Adipose tissue (tissue), 3 donors: Measurements from ENCODE around the gene FCGR2B. TPM values are rescaled to one million over a fixed set of nuclear protein-coding genes. Genes with fewer than 3 reads are reported as not detected.
"Not testable (repeated sequence)": the region's sequence is repeated elsewhere in the genome, so short reads cannot be mapped to it uniquely, and the experiment has no call there.

Experiments
- H3K27ac ChIP-seq: one replicate; pipeline ENCODE4 v1.5.1; 2013; ENCODE audit warnings: low read depth, low read length
- WGBS, 3 donors: extraction: QIAGEN DNeasy Blood & Tissue Kit; methylation state at CpG; one replicate each; pipeline ENCODE4 v1.1.7; 2013; 5-methylcytosine and 5-hydroxymethylcytosine counted together
- polyA plus RNA-seq, 3 donors: library from polyadenylated mRNA; stranded (reverse); fragments of 200-250 nt; gene quantifications; one replicate each; pipeline ENCODE4 v1.2.3, GENCODE V29; 2013
- donor health status: healthy with polysubstance abuse.
- donor health status: Bipolar disorder and iron deficiency.
- donor health status: healthy.

FCGR2B gene
- polyA plus RNA-seq, 3 donors: 2.6 to 14.5 (median 12.8) TPM

GRCh38 chr1:161643481-161644208 is 19.3 kb upstream of the FCGR2B start:
- 55 to 75% (median 60%) methylated on average over 3 to 5 of the region's 5 CpGs for WGBS, 3 donors
- H3K27ac ChIP-seq: not testable (repeated sequence)

- 38 to 60% (median 56%) methylated on average over 1 of the region's 1 CpG for WGBS, 3 donors
- H3K27ac ChIP-seq: not testable (repeated sequence)
These were observed 18.1 kb upstream of the FCGR2B start for GRCh38 chr1:161644855-161645254.

- WGBS, 3 donors: 46 to 56% (median 55%) methylated on average over 11 of the region's 13 CpGs
- H3K27ac ChIP-seq: not testable (repeated sequence)
These were observed 15.2 kb upstream of the FCGR2B start for GRCh38 chr1:161647507-161648360.

GRCh38 chr1:161653541-161653940 is 9.4 kb upstream of the FCGR2B start:
- WGBS, 3 donors: 40 to 52% (median 45%) methylated on average over 2 of the region's 7 CpGs

GRCh38 chr1:161653971-161654370 is 9.0 kb upstream of the FCGR2B start:
- 14 to 65% (median 64%) methylated on average over 5 to 6 of the region's 6 CpGs for WGBS, 3 donors
- not testable (repeated sequence) for H3K27ac ChIP-seq

More at GRCh38 chr1:161653541-161653940, 9.4 kb upstream of the FCGR2B start:
- not testable (repeated sequence) for H3K27ac ChIP-seq

- H3K27ac ChIP-seq: not testable (repeated sequence)
These were observed 4.4 kb upstream of the FCGR2B start for GRCh38 chr1:161658524-161658923.

GRCh38 chr1:161661660-161662311 is 1.2 kb upstream of the FCGR2B start:
- not testable (repeated sequence) for H3K27ac ChIP-seq
- WGBS, 3 donors: 25 to 78% (median 53%) methylated on average over 3 of the region's 9 CpGs

- WGBS, 3 donors: no CpG with 5 or more reads among the region's 1 CpG
- H3K27ac ChIP-seq: not testable (repeated sequence)
These were observed 626 bp downstream of the FCGR2B start for GRCh38 chr1:161663569-161663968.

- no CpG with 5 or more reads among the region's 4 CpGs for WGBS, 3 donors
These were observed 1.7 kb downstream of the FCGR2B start for GRCh38 chr1:161664689-161665088.

GRCh38 chr1:161671045-161672020 is 8.4 kb downstream of the FCGR2B start:
- 53 to 71% (median 69%) methylated on average over 9 to 11 of the region's 15 CpGs for WGBS, 3 donors
- H3K27ac ChIP-seq: not testable (repeated sequence)

More at GRCh38 chr1:161664689-161665088, 1.7 kb downstream of the FCGR2B start:
- H3K27ac ChIP-seq: not testable (repeated sequence)

GRCh38 chr1:161673437-161673836 is 10.5 kb downstream of the FCGR2B start:
- H3K27ac ChIP-seq: not testable (repeated sequence)
- 80 to 89% (median 82%) methylated on average over 7 of the region's 7 CpGs for WGBS, 3 donors

- 48 to 84% (median 59%) methylated on average over 2 of the region's 3 CpGs for WGBS, 3 donors
- H3K27ac ChIP-seq: not testable (repeated sequence)
These were observed 11.5 kb downstream of the FCGR2B start for GRCh38 chr1:161674447-161674846.

- 77 to 90% (median 78%) methylated on average over 2 to 3 of the region's 3 CpGs for WGBS, 3 donors
- H3K27ac ChIP-seq: not testable (repeated sequence)
These were observed 12.0 kb downstream of the FCGR2B start for GRCh38 chr1:161674908-161675307.

- WGBS, 3 donors: 90 to 92% (median 90%) methylated on average over 2 of the region's 2 CpGs
- no peak overlapping the region for H3K27ac ChIP-seq
These were observed 13.5 kb downstream of the FCGR2B start for GRCh38 chr1:161676441-161676840.

- H3K27ac ChIP-seq: no peak overlapping the region
- WGBS, 3 donors: 58 to 81% (median 80%) methylated on average over 5 of the region's 5 CpGs
These were observed 14.2 kb downstream of the FCGR2B start for GRCh38 chr1:161676958-161677689.

GRCh38 chr1:161678500-161678899 is 15.6 kb downstream of the FCGR2B start:
- H3K27ac ChIP-seq: no peak overlapping the region
- 78 to 94% (median 90%) methylated on average over 3 of the region's 3 CpGs for WGBS, 3 donors

- no peak overlapping the region for H3K27ac ChIP-seq
- WGBS, 3 donors: 71 to 78% (median 76%) methylated on average over 3 of the region's 3 CpGs
These were observed 18.9 kb downstream of the FCGR2B start for GRCh38 chr1:161681879-161682278.
